Pancreas (tissue), 10 donors: Measurements from ENCODE around the gene ROR2. TPM values are rescaled to one million over a fixed set of nuclear protein-coding genes. Genes with fewer than 3 reads are reported as not detected.
A peak's percentile ranks its signal among the peaks of the same experiment; 100 is the strongest.

Experiments used
- ATAC-seq, 4 donors: fragments of 200-7000 bp; cut with Tn5 transposase; one replicate each; pipeline versions ENCODE4 v1.8.0 to v1.9.1; 2020; ENCODE audit warnings: mild to moderate bottlenecking in 4 of 4, moderate library complexity in 4 of 4
- DNase-seq, 6 donors: peaks; one replicate each; pipeline ENCODE4 v3.0.0-alpha.2; 2020
- FAIRE-seq: peaks from 2 replicates; lab custom pipeline; 2012; peaks lifted over from hg19 to GRCh38; lab: Jason Lieb, UNC
- H3K27ac ChIP-seq, 4 donors: fragments of 200-600 bp; sonication (generic); 1 replicate in 3 of 4; 2 replicates in 1 of 4; pipeline versions ENCODE4 v1.5.0 to v1.8.0; 2020
- H3K27me3 ChIP-seq, 4 donors: fragments of 200-600 bp; one replicate each; pipeline ENCODE4 v1.8.0; 2021
- H3K36me3 ChIP-seq, 3 donors: fragments of 200-600 bp; sonication (generic) in 1 of 3; one replicate each; pipeline versions ENCODE4 v1.5.0 to v1.8.0; 2020 to 2021
- H3K4me1 ChIP-seq, 3 donors: fragments of 200-600 bp; one replicate each; pipeline ENCODE4 v1.8.0; 2021
- H3K4me3 ChIP-seq, 4 donors: fragments of 200-600 bp; sonication (generic) in 2 of 4; one replicate each; pipeline versions ENCODE4 v1.5.0 to v1.8.0; 2020 to 2021
- H3K9me3 ChIP-seq, 4 donors: fragments of 200-600 bp; one replicate each; pipeline ENCODE4 v1.8.0; 2021
- WGBS, 2 donors: extraction: QIAGEN DNeasy Blood & Tissue Kit; methylation state at CpG; one replicate each; pipeline ENCODE4 v1.1.7; 2013; 5-methylcytosine and 5-hydroxymethylcytosine counted together
- intact Hi-C, 3 donors: fragments of 100-400 bp; cut with DNase I; formaldehyde crosslinking; loops; one replicate each; pipeline versions ENCODE4 v1.11.1 to v1.14.2; 2022
- polyA plus RNA-seq, 2 donors: library from polyadenylated mRNA; stranded (reverse); fragments of 200-250 nt; gene quantifications; one replicate each; pipeline ENCODE4 v1.2.3, GENCODE V29; 2013
- total RNA-seq, 6 donors: library from RNA; stranded (reverse); fragmentation: NEBNext Ultra II Directional in 4 of 6; extraction: Animal tissue kit (Norgen Biotek cat#: 25700) in 4 of 6; gene quantifications; one replicate each; pipeline versions ENCODE4 v1.2.1 to v1.2.4, GENCODE V29; 2021 to 2023
- TF ChIP-seq, protein P1 (sequence below), 4 donors: fragments of 200-600 bp; sonication (generic) in 3 of 4; IDR thresholded peaks; one replicate each; pipeline versions ENCODE4 v1.5.0 to v1.8.0; 2021; ENCODE audit warnings: antibody characterized with exemption in 4 of 4
- donor health status: healthy with polysubstance abuse.
- donor health status: DM: no; HTN: no; CAD: no; lungs with moderate emphysema.
- donor health status: DM: no; HTN: no; CAD: no.
- donor health status: control.
- donor health status: control.
- donor health status: Bipolar disorder and iron deficiency.
- donor health status: DM: yes; HTN: yes; CAD: no.
- donor health status: DM: no; HTN: no; CAD: no.
- donor health status: DM: no; HTN: no; CAD: no.
- donor health status: DM: yes; HTN: yes; CAD: no.

ROR2 gene
- total and polyA plus RNA-seq, 8 donors: 0.67 to 6.3 (median 1.2) TPM

DNA sequence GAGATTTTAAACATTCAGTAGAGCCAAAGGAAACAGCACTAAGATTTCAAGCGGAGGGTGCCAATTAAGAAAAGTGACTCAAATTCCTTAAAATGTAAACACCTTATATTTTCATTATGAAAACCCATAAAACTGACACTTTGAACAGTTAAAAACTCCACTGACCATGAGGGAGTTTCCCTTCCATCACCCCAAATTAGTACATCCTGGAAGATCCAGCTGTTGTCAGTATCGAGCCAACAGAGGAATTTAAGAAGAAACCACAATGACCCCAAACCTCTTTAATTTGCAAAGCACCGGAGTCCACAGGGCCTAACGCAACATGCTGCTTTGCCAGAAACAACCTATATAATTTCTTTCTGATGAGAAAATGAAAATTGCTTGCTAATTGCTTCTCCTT lies 41.3 kb downstream of the ROR2 start:
- Histone ChIP-seq H3K36me3 (no peaks in the 10 kb centered on the region), H3K4me3 (no peak overlapping the region), H3K4me1 (peaks cover 0 to 3% (median 0%) of the 10 kb centered on the region in 3 donors), H3K9me3 (no peaks in the 10 kb centered on the region), H3K27ac (no peak overlapping the region), H3K27me3 (no peaks in the 10 kb centered on the region)
- 87 to 90% methylated on average over 4 of the region's 4 CpGs for WGBS, 2 donors
- intact Hi-C loops: no loop called here
- TF ChIP-seq, protein P1, sequence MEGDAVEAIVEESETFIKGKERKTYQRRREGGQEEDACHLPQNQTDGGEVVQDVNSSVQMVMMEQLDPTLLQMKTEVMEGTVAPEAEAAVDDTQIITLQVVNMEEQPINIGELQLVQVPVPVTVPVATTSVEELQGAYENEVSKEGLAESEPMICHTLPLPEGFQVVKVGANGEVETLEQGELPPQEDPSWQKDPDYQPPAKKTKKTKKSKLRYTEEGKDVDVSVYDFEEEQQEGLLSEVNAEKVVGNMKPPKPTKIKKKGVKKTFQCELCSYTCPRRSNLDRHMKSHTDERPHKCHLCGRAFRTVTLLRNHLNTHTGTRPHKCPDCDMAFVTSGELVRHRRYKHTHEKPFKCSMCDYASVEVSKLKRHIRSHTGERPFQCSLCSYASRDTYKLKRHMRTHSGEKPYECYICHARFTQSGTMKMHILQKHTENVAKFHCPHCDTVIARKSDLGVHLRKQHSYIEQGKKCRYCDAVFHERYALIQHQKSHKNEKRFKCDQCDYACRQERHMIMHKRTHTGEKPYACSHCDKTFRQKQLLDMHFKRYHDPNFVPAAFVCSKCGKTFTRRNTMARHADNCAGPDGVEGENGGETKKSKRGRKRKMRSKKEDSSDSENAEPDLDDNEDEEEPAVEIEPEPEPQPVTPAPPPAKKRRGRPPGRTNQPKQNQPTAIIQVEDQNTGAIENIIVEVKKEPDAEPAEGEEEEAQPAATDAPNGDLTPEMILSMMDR (IDR thresholded peaks at IDR 0.05): no peak
- ATAC-seq (no peak), FAIRE-seq (no peak), DNase-seq (no peak)

DNA sequence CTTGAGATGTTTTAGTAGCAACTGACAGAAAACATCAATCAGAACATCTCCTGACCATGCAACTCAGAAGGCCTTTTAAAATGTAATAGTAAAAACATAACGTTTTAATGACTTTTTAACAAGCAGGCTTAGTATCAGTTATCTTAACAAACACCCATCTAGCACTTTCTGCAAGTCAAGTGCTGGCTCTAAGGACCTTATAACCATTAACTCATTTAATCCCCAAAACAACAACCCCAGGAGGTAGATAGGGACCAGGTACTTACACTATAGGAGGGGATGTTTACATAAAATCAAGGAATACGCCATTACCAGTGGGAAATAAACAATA lies 41.8 kb downstream of the ROR2 start:
- H3K4me1 ChIP-seq: peaks cover 0 to 3% (median under 1%) of the 10 kb centered on the region in 3 donors
- intact Hi-C loops: no loop called here
- TF ChIP-seq, protein P1 (IDR thresholded peaks at IDR 0.05): no peak
- no peak overlapping the region for H3K27ac ChIP-seq
- H3K27me3 ChIP-seq: no peaks in the 10 kb centered on the region
- DNase-seq (no peak), ATAC-seq (no peak), FAIRE-seq (no peak)
- no peak overlapping the region for H3K4me3 ChIP-seq
- no peaks in the 10 kb centered on the region for H3K36me3 ChIP-seq
- 73 to 80% methylated on average over 2 of the region's 2 CpGs for WGBS, 2 donors
- no peaks in the 10 kb centered on the region for H3K9me3 ChIP-seq

DNA sequence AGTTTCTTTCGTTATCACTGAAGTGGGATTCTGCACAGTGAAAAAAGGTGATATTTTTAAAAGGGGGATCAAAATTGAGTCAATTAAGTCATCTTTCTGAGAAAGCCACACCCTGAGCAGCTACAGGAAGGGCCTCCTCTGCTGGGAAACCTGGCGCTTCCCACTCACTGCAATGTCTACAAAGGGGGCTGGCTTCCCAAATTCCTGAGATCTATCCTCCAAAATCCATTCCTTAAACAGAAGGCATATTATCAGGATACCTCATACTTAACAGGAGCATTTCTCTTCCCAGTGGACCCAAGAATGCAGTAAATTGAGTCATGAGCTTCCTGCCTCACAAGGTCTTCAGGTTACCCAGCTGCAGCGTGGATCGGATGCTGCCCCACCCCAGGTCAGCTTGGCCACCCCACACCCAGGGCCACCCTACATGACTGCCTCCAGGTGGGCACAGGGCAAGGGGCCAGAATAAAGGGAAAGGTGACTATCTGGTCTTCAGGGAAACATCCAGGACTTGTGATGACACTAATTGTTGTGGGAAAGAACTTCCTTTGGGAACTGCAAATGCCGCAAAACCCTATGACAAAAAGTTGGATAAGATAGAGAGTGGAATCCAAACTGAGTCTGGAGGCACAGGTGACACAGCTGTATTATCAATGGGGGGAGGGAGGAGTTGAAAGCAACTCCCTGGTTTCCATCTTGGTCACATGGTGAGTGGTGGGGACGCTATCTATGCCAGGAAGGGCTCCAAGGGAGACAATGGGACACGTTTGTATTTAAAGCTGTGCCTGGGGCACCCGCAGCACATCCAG lies 42.3 kb downstream of the ROR2 start:
- intact Hi-C loops: no loop called here
- TF ChIP-seq, protein P1 (IDR thresholded peaks at IDR 0.05): no peak
- WGBS, 2 donors: 84 to 91% methylated on average over 8 of the region's 8 CpGs
- H3K4me3 ChIP-seq: no peak overlapping the region
- DNase-seq: no peak
- ATAC-seq: no peak
- H3K9me3 ChIP-seq: no peaks in the 10 kb centered on the region
- H3K36me3 ChIP-seq: no peaks in the 10 kb centered on the region
- H3K27me3 ChIP-seq: no peaks in the 10 kb centered on the region
- peaks cover 0 to 6% (median 5%) of the 10 kb centered on the region in 3 donors for H3K4me1 ChIP-seq
- no peak for FAIRE-seq
- H3K27ac ChIP-seq: no peak overlapping the region

DNA sequence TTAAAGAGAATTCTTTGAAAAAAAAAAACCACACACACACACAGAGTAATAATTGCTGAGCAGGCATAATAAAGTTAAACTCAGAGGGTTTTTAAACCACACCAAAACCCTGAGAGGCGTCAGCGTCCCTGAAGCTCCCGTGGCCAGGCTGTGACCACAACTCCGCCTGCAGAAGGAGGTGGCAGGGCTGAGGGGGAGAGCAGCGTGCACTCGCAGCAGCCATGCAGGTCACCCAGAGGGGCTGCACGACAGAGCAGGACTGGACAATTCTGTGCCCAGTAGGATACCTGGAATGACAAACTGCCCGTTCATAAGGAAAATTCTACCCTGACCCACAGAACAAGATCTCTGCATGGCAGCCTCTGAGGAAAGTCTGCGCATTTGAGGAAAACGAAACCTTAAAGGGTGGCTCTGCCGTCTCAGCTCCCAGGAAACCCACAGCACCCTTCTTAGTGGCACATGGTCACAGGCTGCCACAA lies 44.0 kb downstream of the ROR2 start:
- H3K27ac ChIP-seq: no peak overlapping the region
- H3K4me3 ChIP-seq: peak overlapping the region in 3 of 4 donors; percentile 14 to 28 (median 17)
- TF ChIP-seq, protein P1 (IDR thresholded peaks at IDR 0.05): no peak
- DNase-seq: peak in 1 of 6 donors; percentile 54
- no peaks in the 10 kb centered on the region for H3K27me3 ChIP-seq
- peaks cover 0 to 20% (median 19%) of the 10 kb centered on the region in 3 donors for H3K4me1 ChIP-seq
- WGBS, 2 donors: 51 to 77% methylated on average over 11 of the region's 11 CpGs
- H3K36me3 ChIP-seq: no peaks in the 10 kb centered on the region
- no peak for FAIRE-seq
- intact Hi-C loops: no loop called here
- no peaks in the 10 kb centered on the region for H3K9me3 ChIP-seq
- ATAC-seq: peak in 3 of 4 donors; percentile 64 to 72 (median 66)

DNA sequence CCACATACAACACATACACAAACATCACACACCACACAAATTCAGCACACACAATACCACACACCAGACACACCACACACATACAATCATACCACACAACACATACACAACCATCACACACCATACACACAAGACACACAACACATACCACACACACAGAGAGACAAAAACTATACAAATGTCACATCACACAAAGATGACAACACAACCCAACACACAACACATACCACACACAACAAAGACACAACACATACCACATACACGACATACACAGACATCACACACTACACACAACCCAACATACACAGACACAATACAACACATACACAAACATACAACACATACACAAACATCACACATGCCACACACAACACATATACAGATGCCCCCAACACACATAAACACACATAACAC lies 44.8 kb downstream of the ROR2 start:
- Histone ChIP-seq H3K4me1 (peaks cover 5 to 28% (median 27%) of the 10 kb centered on the region in 3 donors), H3K9me3 (no peaks in the 10 kb centered on the region), H3K27me3 (no peaks in the 10 kb centered on the region), H3K36me3 (no peaks in the 10 kb centered on the region), H3K27ac (no peak overlapping the region), H3K4me3 (no peak overlapping the region)
- TF ChIP-seq, protein P1 (IDR thresholded peaks at IDR 0.05): no peak
- no peak for DNase-seq
- FAIRE-seq: no peak
- 75 to 97% methylated on average over 1 of the region's 1 CpG for WGBS, 2 donors
- ATAC-seq: no peak
- intact Hi-C loops: no loop called here
